ENCODE results near the gene FYB1. TPM values are rescaled to one million over a fixed set of nuclear protein-coding genes. Genes with fewer than 3 reads are reported as not detected.
A peak's percentile ranks its signal among the peaks of the same experiment; 100 is the strongest.

The FYB1 gene
- total RNA-seq, 3 donors from 2014 or later (not counting 1 experiment from before 2014, with no cell fraction given), result 277 to 340 (median 295) TPM

DNA sequence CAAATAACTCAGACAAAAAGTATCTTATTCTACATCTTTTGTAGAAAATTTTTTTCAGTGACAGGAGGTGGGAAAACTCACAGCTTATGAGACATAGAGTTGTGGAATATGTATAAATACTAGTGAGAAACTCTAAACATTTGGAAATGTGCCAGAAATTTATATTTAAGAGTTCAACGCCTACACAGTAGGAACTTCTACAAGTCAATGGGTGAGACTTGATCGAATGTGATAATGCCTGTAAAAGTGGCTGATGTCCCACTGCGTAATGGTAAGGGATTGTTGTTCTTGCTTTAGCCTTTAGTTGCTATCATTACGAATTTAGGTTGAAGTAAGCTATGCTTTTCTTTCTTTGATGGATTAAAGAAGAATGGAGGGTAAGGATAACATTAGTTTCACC, 105.2 kb downstream of the FYB1 start:
- TF ChIP-seq, protein P1, sequence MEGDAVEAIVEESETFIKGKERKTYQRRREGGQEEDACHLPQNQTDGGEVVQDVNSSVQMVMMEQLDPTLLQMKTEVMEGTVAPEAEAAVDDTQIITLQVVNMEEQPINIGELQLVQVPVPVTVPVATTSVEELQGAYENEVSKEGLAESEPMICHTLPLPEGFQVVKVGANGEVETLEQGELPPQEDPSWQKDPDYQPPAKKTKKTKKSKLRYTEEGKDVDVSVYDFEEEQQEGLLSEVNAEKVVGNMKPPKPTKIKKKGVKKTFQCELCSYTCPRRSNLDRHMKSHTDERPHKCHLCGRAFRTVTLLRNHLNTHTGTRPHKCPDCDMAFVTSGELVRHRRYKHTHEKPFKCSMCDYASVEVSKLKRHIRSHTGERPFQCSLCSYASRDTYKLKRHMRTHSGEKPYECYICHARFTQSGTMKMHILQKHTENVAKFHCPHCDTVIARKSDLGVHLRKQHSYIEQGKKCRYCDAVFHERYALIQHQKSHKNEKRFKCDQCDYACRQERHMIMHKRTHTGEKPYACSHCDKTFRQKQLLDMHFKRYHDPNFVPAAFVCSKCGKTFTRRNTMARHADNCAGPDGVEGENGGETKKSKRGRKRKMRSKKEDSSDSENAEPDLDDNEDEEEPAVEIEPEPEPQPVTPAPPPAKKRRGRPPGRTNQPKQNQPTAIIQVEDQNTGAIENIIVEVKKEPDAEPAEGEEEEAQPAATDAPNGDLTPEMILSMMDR (IDR thresholded peaks at IDR 0.05), result no peak
- H3K27ac Mint-ChIP-seq, result peak overlapping the region; percentile 29 to 66
- Histone ChIP-seq H3K4me1 (ENCODE audit: control insufficient read depth, insufficient read depth, low read length) (no peaks in the 10 kb centered on the region), H3K4me3 (ENCODE audit: low read length) (no peak overlapping the region), H3K36me3 (ENCODE audit: control insufficient read depth, insufficient read depth, low read length) (peaks cover 84% of the 10 kb centered on the region), H3K27me3 (ENCODE audit: control insufficient read depth, insufficient read depth, low read length) (no peaks in the 10 kb centered on the region), H3K27ac (ENCODE audit: low read length) (no peak overlapping the region), H3K9me3 (ENCODE audit: control insufficient read depth, insufficient read depth, low read length) (no peaks in the 10 kb centered on the region)
- ATAC-seq (no peak), DNase-seq (no peak)
- no peaks in the 10 kb centered on the region for H3K27me3 Mint-ChIP-seq (ENCODE audit: low read depth in 2 of 2)
- peaks cover 9 to 14% of the 10 kb centered on the region in 2 donors for H3K4me1 Mint-ChIP-seq
- no peaks in the 10 kb centered on the region for H3K9me3 Mint-ChIP-seq
- H3K4me3 Mint-ChIP-seq, result no peak overlapping the region
- WGBS (ENCODE audit: insufficient coverage), result 93% methylated on average over 4 of the region's 4 CpGs
- H3K36me3 Mint-ChIP-seq, result peaks cover 32% of the 10 kb centered on the region
- intact Hi-C loops (cut with micrococcal nuclease), result no loop called here

DNA sequence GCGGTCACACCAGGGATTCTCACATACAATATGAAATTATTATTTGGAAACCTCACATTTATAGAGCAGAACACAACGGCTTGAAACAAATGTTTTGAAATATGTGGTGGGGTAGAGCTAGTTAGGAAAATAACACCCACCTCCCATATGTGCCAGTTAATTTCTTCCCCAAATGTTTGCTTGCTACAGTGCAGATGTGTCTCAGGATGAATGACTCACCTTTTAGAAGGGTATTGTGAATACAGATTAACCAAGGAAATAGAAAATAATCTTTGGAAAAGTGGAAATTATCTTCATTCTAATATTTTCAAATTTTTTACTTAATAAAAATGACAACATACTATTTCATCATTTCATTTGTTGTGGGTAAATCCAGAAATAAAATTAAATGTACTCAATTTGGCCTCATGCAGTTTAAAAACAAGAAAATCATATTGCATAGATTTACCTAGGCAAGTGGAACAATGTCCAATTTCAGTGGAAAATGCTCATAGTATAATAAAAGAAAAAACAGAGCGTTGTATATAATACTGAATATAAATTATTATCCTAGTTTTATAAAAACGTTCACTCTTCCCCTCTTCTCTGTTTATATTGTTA, 105.9 kb downstream of the FYB1 start:
- Mint-ChIP-seq H3K4me1 (peaks cover 9 to 14% of the 10 kb centered on the region in 2 donors), H3K27ac (no peak overlapping the region), H3K27me3 (ENCODE audit: low read depth in 2 of 2) (no peaks in the 10 kb centered on the region), H3K36me3 (peaks cover 32% of the 10 kb centered on the region), H3K9me3 (no peaks in the 10 kb centered on the region), H3K4me3 (no peak overlapping the region)
- H3K27ac ChIP-seq (ENCODE audit: low read length), result no peak overlapping the region
- peaks cover 83% of the 10 kb centered on the region for H3K36me3 ChIP-seq (ENCODE audit: control insufficient read depth, insufficient read depth, low read length)
- H3K4me3 ChIP-seq (ENCODE audit: low read length), result no peak overlapping the region
- no peak for DNase-seq
- no peak for ATAC-seq
- intact Hi-C loops (cut with micrococcal nuclease), result no loop called here
- no peaks in the 10 kb centered on the region for H3K27me3 ChIP-seq (ENCODE audit: control insufficient read depth, insufficient read depth, low read length)
- TF ChIP-seq, protein P1 (IDR thresholded peaks at IDR 0.05), result no peak
- WGBS (ENCODE audit: insufficient coverage), result no CpG with 5 or more reads among the region's 4 CpGs
- no peaks in the 10 kb centered on the region for H3K4me1 ChIP-seq (ENCODE audit: control insufficient read depth, insufficient read depth, low read length)
- H3K9me3 ChIP-seq (ENCODE audit: control insufficient read depth, insufficient read depth, low read length), result no peaks in the 10 kb centered on the region

GRCh38 chr5:39109606-39110005, 109.8 kb downstream of the FYB1 start:
- intact Hi-C loops (cut with micrococcal nuclease), result no loop called here
- H3K4me3 Mint-ChIP-seq, result no peak overlapping the region
- TF ChIP-seq, protein P1 (IDR thresholded peaks at IDR 0.05), result no peak
- Histone ChIP-seq H3K4me3 (ENCODE audit: low read length) (no peak overlapping the region), H3K36me3 (ENCODE audit: control insufficient read depth, insufficient read depth, low read length) (peaks cover 77% of the 10 kb centered on the region), H3K27ac (ENCODE audit: low read length) (no peak overlapping the region), H3K4me1 (ENCODE audit: control insufficient read depth, insufficient read depth, low read length) (no peaks in the 10 kb centered on the region), H3K9me3 (ENCODE audit: control insufficient read depth, insufficient read depth, low read length) (no peaks in the 10 kb centered on the region), H3K27me3 (ENCODE audit: control insufficient read depth, insufficient read depth, low read length) (no peaks in the 10 kb centered on the region)
- H3K36me3 Mint-ChIP-seq, result peaks cover 19% of the 10 kb centered on the region
- peak overlapping the region; percentile 14 to 32 for H3K27ac Mint-ChIP-seq
- DNase-seq (no peak), ATAC-seq (no peak)
- no peaks in the 10 kb centered on the region for H3K27me3 Mint-ChIP-seq (ENCODE audit: low read depth in 2 of 2)
- WGBS (ENCODE audit: insufficient coverage), result 94% methylated on average over 2 of the region's 2 CpGs
- H3K9me3 Mint-ChIP-seq, result no peaks in the 10 kb centered on the region
- H3K4me1 Mint-ChIP-seq, result peaks cover 0 to 4% of the 10 kb centered on the region in 2 donors

GRCh38 chr5:39108987-39109386, 110.4 kb downstream of the FYB1 start:
- H3K4me3 ChIP-seq (ENCODE audit: low read length), result no peak overlapping the region
- Mint-ChIP-seq H3K4me3 (no peak overlapping the region), H3K9me3 (no peaks in the 10 kb centered on the region), H3K27ac (peak overlapping the region; percentile 14 to 32), H3K4me1 (peaks cover 0 to 4% of the 10 kb centered on the region in 2 donors), H3K27me3 (ENCODE audit: low read depth in 2 of 2) (no peaks in the 10 kb centered on the region), H3K36me3 (peaks cover 16% of the 10 kb centered on the region)
- H3K27me3 ChIP-seq (ENCODE audit: control insufficient read depth, insufficient read depth, low read length), result no peaks in the 10 kb centered on the region
- no peaks in the 10 kb centered on the region for H3K9me3 ChIP-seq (ENCODE audit: control insufficient read depth, insufficient read depth, low read length)
- TF ChIP-seq, protein P1 (IDR thresholded peaks at IDR 0.05), result no peak
- ATAC-seq (no peak), DNase-seq (no peak)
- WGBS (ENCODE audit: insufficient coverage), result no CpG with 5 or more reads among the region's 3 CpGs
- intact Hi-C loops (cut with micrococcal nuclease), result no loop called here
- no peaks in the 10 kb centered on the region for H3K4me1 ChIP-seq (ENCODE audit: control insufficient read depth, insufficient read depth, low read length)
- no peak overlapping the region for H3K27ac ChIP-seq (ENCODE audit: low read length)
- H3K36me3 ChIP-seq (ENCODE audit: control insufficient read depth, insufficient read depth, low read length), result peaks cover 75% of the 10 kb centered on the region

All from natural killer cell (primary cell).